HUES48 (cell line): Measurements from ENCODE around the gene DNAJC27.

ENCODE experiments used
- H3K27ac ChIP-seq: one replicate; pipeline ENCODE4 v1.7.0; 2013; ENCODE audit warnings: low read depth, low read length, inconsistent platforms
- H3K27me3 ChIP-seq: 2 replicates; pipeline ENCODE4 v1.6.1; 2013; ENCODE audit warnings: mild to moderate bottlenecking, low read length; ENCODE audit not compliant: control insufficient read depth, insufficient read depth
- H3K36me3 ChIP-seq: 2 replicates; pipeline ENCODE4 v1.6.1; 2013; ENCODE audit warnings: low read length; ENCODE audit not compliant: control insufficient read depth, insufficient read depth
- H3K4me1 ChIP-seq: 2 replicates; pipeline ENCODE4 v1.6.1; 2013; ENCODE audit warnings: mild to moderate bottlenecking, low read length; ENCODE audit not compliant: control insufficient read depth, insufficient read depth
- H3K4me3 ChIP-seq: 2 replicates; pipeline ENCODE4 v1.5.1; 2013; ENCODE audit warnings: mild to moderate bottlenecking, low read depth, low read length
- H3K9ac ChIP-seq: 2 replicates; pipeline ENCODE4 v1.6.1; 2013; ENCODE audit warnings: mild to moderate bottlenecking, low read depth, low read length, moderate library complexity
- H3K9me3 ChIP-seq: 2 replicates; pipeline ENCODE4 v1.6.1; 2013; ENCODE audit warnings: low read length; ENCODE audit not compliant: control insufficient read depth, insufficient read depth

The DNAJC27 gene

DNA sequence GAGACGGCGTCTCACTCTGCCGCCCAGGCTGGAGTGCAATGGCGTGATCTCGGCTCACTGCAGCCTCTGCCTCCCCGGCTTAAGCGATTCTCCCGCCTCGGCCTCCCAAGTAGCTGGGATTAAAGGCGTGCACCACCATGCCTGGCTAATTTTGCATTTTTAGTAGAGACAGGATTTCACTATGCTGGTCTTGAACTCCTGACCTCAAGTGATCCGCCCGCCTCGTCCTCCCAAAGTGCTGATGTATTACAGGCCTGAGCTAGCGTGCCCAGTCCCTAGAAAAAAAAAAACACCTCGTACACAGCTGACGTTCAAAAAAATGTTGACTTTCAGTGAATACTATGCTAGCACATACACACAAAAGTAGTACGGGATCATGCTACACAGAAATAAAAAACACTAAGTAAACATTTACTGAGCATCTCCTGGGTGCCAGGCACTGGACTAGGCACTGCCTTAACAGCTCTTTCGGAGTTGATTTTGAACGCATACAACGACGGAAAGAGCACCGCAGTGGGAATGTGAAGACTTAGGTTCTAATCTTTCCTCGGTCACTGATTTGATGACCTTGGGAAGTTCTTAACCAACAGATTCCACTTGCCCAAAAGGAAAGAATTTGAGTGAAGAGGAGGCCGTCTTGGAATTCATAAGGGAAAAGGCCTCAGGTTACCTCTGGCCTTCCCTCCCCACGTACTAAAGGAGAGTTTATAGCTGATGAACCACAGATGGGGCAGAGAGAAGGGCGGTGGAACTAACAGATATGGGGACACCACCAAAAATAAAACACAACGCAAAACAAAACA lies 1.1 kb downstream of the DNAJC27 start:
- peaks cover 9% of the 10 kb centered on the region; the same call in 1 of the 2 replicates for H3K36me3 ChIP-seq
- H3K4me3 ChIP-seq = peak overlapping the region; percentile 87
- peak overlapping the region; percentile 99 for H3K27ac ChIP-seq
- no peaks in the 10 kb centered on the region for H3K9me3 ChIP-seq
- H3K4me1 ChIP-seq = no peaks in the 10 kb centered on the region
- peak overlapping the region; percentile 91 for H3K9ac ChIP-seq
- H3K27me3 ChIP-seq = no peaks in the 10 kb centered on the region

DNA sequence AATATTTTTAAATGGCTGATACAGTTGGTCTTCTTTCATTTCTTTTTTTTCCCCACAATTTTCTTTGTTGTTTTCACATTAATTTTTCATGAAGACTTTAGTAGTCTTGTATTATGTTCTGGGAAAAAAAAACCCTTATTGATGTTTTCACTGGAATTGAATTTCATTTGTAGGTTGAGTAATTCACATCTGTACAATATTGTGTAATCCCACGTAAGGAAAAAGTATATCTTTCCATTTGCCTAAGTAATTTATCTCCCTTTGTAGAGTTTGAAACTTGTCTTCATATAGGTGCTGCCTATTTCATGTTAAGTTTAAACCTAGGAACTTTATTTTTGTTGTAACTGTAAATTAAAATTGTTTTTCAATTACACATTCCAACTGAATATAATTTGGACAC lies 2.0 kb downstream of the DNAJC27 start:
- H3K4me1 ChIP-seq = no peaks in the 10 kb centered on the region
- no peak overlapping the region for H3K4me3 ChIP-seq
- no peaks in the 10 kb centered on the region for H3K9me3 ChIP-seq

DNA sequence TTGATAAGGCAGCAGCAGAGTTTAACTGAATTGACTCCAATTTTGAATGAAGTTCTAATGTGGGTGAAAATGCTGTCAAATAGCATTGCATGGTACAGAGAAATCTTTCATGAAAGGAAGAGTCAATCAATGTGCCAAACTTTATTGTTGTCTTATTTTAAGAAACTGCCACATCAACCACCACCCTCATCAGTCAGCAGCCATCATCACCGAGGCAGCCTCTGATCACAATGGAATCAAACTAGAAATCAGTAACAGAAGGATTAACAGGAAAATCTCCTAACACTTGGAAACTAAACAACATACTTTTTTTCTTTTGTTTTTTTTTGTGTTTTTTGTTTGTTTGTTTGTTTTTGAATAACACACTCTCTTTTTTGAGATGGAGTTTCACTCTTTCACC lies 9.9 kb downstream of the DNAJC27 start:
- Histone ChIP-seq H3K27me3 (no peaks in the 10 kb centered on the region), H3K4me1 (peaks cover 7% of the 10 kb centered on the region; the same call in 1 of the 2 replicates), H3K36me3 (peaks cover 55% of the 10 kb centered on the region), H3K9me3 (no peaks in the 10 kb centered on the region), H3K4me3 (no peak overlapping the region), H3K27ac (no peak overlapping the region), H3K9ac (no peak overlapping the region)

More for the DNA sequence above, 2.0 kb downstream of the DNAJC27 start:
- H3K27ac ChIP-seq = no peak overlapping the region
- peaks cover 12% of the 10 kb centered on the region; the same call in 1 of the 2 replicates for H3K36me3 ChIP-seq
- no peaks in the 10 kb centered on the region for H3K27me3 ChIP-seq
- H3K9ac ChIP-seq = no peak overlapping the region

DNA sequence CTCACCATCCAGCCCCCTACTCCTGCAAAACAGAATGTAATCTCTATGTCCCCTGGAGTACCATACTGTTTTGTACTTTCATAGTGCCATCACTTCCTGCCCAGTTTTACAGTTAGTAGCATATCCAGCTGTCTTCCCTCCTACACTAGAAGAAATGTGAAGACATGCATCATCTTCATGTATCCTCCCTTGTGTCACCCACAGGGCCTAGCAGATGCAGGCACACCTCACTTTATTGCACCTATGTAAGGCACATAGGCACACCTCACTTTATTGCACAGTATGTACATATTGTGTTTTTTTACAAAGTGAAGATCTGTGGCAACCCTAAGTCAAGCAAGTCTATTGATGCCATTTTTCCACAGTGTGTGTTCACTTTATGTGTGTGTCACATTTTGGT lies 12.0 kb downstream of the DNAJC27 start:
- Histone ChIP-seq H3K4me3 (no peak overlapping the region), H3K27ac (no peak overlapping the region), H3K36me3 (peaks cover 61% of the 10 kb centered on the region), H3K9me3 (no peaks in the 10 kb centered on the region), H3K27me3 (no peaks in the 10 kb centered on the region), H3K9ac (no peak overlapping the region), H3K4me1 (peaks cover 7% of the 10 kb centered on the region; the same call in 1 of the 2 replicates)

DNA sequence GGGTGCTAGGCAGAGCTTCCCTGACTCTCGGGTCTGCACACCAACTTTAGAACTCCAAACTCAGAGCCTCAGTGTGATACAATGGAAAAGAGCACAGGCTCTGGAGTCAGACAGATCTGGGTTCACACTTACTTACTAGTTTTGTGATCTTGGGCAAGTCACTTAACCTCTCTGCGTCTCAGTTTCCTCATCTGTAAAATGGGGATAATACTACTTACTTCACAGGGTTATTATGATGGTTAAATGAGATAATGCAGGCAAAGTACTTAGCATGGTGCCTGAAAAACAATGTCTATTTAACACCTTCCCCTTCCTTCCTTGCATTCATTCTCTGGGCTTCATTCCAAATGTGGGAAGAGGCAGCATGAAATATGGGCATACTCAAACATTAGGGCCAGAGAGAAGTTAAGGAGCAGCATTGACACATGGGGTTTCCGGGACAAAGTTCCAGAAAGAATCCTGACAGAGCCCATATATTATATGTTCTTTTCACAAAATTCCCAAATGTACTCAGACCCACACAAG lies 13.3 kb downstream of the DNAJC27 start:
- peaks cover 60% of the 10 kb centered on the region for H3K36me3 ChIP-seq

DNA sequence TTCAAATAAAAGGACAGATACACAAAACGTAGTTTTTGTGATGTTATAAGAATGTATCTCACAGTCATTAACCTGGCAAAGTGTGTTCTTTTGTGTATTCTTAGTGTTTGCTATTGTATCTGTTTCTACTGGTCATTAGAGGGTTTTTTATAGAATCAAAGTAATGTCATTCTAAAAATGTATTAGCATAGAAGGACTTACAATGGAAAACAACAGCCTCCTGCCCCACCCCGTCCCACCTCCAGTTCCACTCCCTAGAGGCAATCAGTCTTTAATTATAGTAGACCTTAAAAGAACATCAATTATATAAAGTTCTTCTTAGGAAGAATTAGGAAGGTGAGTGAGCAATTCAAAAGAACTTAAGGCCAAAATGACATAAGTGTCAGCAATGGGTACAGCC lies 13.8 kb downstream of the DNAJC27 start:
- peaks cover 2% of the 10 kb centered on the region; the same call in 1 of the 2 replicates for H3K4me1 ChIP-seq
- H3K27me3 ChIP-seq = no peaks in the 10 kb centered on the region
- H3K9me3 ChIP-seq = no peaks in the 10 kb centered on the region
- peaks cover 58% of the 10 kb centered on the region for H3K36me3 ChIP-seq
- no peak overlapping the region for H3K9ac ChIP-seq
- H3K4me3 ChIP-seq = no peak overlapping the region
- H3K27ac ChIP-seq = no peak overlapping the region

More for the DNA sequence above, 13.3 kb downstream of the DNAJC27 start:
- peaks cover 7% of the 10 kb centered on the region; the same call in 1 of the 2 replicates for H3K4me1 ChIP-seq
- no peak overlapping the region for H3K4me3 ChIP-seq
- no peak overlapping the region for H3K9ac ChIP-seq
- H3K9me3 ChIP-seq = no peaks in the 10 kb centered on the region
- H3K27me3 ChIP-seq = no peaks in the 10 kb centered on the region
- no peak overlapping the region for H3K27ac ChIP-seq

DNA sequence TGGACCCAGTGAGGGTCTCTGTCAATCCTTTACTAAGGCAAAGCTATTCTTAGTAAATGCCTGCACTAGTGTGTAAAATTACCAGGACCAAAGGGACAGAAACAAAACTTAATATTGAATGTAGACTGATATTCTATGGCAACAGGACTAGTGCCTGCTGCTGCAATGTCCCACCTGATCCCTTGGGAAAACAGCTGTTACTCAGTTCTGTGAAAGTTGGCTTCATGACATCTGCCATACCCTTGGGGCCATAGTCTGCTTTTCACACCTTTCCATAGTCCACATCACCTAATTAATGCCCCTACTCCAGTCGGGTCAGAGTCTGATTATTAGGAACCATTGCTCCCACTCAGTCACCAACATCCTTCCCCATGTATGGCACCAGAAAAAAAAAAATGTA lies 14.5 kb downstream of the DNAJC27 start:
- H3K4me3 ChIP-seq = no peak overlapping the region
- no peaks in the 10 kb centered on the region for H3K27me3 ChIP-seq
- no peaks in the 10 kb centered on the region for H3K9me3 ChIP-seq
- no peaks in the 10 kb centered on the region for H3K4me1 ChIP-seq
- no peak overlapping the region for H3K9ac ChIP-seq
- peaks cover 58% of the 10 kb centered on the region for H3K36me3 ChIP-seq
- no peak overlapping the region for H3K27ac ChIP-seq

DNA sequence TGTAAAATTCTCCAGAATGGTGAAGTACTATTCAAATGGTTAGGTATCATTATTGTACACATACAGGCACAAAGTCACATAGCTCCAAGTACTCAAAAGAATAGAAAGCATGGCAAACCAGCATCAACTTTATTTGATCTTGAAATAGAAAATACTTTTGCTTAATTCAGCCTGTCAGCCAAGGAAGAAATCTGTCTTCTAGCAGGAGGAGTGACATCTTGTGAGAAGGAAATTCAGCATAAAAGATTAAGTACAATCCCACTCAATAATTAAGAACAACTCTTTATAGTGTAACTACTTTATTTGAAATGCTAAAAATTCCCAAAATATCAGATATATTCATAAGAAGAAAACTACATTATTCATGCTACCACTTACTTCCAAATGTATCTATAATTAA lies 15.8 kb downstream of the DNAJC27 start:
- Histone ChIP-seq H3K9me3 (no peaks in the 10 kb centered on the region), H3K27me3 (no peaks in the 10 kb centered on the region), H3K4me3 (no peak overlapping the region), H3K9ac (no peak overlapping the region), H3K36me3 (peaks cover 65% of the 10 kb centered on the region), H3K4me1 (no peaks in the 10 kb centered on the region), H3K27ac (no peak overlapping the region)

DNA sequence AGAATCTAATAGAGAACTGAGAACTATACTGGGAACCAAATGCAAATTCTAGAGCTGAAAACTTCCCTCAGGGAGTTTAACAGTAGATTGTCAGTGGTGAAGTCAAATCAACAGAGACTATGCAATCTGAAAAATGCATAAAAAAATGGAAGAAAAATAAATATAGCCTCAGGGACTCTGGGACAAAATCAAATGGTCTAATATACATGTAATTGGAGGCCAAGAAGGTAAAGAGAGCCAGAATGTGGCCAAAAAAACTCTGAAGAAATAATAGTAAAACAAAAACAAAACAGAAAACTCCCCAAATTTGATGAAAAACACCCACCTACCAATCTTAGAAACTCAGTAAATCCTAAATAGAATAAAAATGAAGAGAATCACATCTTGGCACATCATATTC lies 16.5 kb downstream of the DNAJC27 start:
- H3K4me1 ChIP-seq = no peaks in the 10 kb centered on the region
- H3K36me3 ChIP-seq = peaks cover 64% of the 10 kb centered on the region
- no peaks in the 10 kb centered on the region for H3K9me3 ChIP-seq
- no peak overlapping the region for H3K27ac ChIP-seq
- H3K27me3 ChIP-seq = no peaks in the 10 kb centered on the region
- H3K4me3 ChIP-seq = no peak overlapping the region
- no peak overlapping the region for H3K9ac ChIP-seq

DNA sequence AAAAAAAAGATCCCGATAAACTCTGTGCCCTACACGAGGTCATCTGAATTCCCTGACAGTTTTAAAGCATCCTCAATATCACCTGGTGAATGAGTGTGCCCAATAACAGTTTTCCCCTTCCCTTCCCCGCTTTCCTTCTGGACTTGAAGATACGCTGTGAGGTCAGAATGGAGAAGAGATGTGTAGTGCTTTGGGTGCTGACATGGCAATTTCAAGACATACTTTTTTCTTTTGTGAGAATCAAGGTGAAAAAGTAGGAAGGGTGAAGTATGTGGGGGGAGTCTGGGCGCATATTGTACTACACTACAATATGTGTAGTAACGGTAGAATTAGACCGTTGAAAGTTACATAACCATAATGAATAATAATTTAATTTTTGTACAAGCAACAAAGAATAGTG lies 21.7 kb downstream of the DNAJC27 start:
- Histone ChIP-seq H3K4me1 (no peaks in the 10 kb centered on the region), H3K4me3 (no peak overlapping the region), H3K27me3 (no peaks in the 10 kb centered on the region), H3K9ac (no peak overlapping the region), H3K9me3 (no peaks in the 10 kb centered on the region), H3K36me3 (peaks cover 39% of the 10 kb centered on the region), H3K27ac (no peak overlapping the region)

DNA sequence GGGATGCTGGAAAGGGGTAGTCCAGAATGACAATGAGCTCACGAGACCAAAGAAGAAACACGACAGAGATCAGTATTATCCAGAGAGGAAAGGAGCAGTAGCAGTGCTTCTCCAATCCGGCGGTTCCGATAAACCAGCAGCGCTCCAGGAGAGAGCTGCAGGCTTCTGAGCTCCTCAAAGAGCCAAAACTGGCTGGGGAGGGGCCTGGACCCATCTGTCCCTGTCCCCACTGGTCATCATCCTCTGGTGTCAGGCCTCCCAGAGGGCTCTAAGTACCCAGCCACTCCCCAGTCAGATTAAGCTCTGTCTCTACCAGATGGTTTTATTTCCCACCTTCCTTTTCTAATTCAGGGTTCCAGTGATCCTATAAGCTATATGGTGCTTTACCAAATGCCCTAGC lies 23.2 kb downstream of the DNAJC27 start:
- Histone ChIP-seq H3K27ac (no peak overlapping the region), H3K9ac (no peak overlapping the region), H3K4me3 (no peak overlapping the region), H3K4me1 (no peaks in the 10 kb centered on the region), H3K9me3 (no peaks in the 10 kb centered on the region), H3K27me3 (no peaks in the 10 kb centered on the region), H3K36me3 (peaks cover 35% of the 10 kb centered on the region)
